ENCODE results near the gene NAA16.
A peak's percentile ranks its signal among the peaks of the same experiment; 100 is the strongest.

DNA sequence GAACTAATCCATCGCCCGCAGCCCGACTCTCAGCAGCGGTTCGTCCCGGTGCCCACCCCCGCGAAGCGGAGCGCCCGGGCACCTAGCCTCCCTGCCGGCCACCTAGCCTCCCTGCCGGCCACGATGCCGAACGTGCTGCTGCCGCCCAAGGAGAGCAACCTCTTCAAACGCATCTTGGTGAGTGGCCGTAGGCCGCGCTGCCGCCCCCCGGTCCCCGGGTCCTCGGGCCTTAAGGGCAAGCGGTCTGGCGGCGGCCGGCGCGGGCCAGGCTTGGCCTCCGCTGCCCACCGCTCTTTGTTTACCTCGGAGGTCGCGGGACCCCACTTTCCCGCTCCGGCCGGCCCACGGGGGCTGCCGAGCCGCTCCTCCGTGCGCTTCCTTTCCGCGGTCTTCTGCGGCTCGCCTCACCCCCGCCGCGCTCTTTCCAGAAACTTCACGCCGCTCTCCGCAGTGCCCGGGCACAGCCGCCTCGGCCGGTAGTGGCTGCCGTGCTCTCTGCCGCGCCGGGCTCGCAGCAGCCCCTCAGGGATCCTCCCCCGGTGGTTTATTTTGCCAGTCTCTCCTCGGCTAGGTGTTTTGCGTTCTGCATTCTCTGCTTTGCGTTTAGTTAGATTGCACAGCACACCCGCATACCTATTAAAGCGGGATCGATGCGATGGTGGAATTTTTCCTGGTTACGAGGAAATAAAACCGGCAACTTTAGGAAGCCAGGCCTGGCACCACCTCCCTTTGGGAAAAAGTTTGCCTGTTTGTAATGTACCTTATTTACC lies 524 bp downstream of the NAA16 start:
- TF ChIP-seq, protein P1, sequence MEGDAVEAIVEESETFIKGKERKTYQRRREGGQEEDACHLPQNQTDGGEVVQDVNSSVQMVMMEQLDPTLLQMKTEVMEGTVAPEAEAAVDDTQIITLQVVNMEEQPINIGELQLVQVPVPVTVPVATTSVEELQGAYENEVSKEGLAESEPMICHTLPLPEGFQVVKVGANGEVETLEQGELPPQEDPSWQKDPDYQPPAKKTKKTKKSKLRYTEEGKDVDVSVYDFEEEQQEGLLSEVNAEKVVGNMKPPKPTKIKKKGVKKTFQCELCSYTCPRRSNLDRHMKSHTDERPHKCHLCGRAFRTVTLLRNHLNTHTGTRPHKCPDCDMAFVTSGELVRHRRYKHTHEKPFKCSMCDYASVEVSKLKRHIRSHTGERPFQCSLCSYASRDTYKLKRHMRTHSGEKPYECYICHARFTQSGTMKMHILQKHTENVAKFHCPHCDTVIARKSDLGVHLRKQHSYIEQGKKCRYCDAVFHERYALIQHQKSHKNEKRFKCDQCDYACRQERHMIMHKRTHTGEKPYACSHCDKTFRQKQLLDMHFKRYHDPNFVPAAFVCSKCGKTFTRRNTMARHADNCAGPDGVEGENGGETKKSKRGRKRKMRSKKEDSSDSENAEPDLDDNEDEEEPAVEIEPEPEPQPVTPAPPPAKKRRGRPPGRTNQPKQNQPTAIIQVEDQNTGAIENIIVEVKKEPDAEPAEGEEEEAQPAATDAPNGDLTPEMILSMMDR (IDR thresholded peaks at IDR 0.05), result no peak
- peak; percentile 9 for TF ChIP-seq POLR2A (IDR thresholded peaks at IDR 0.05)
